ENCODE data around the gene CXCL14.

The CXCL14 gene

GRCh38 chr5:135567661-135568060, 11.1 kb downstream of the CXCL14 start:
- no peak for DNase-seq (ENCODE audit: low read depth)

- DNase-seq (ENCODE audit: low read depth): no peak
Observed at GRCh38 chr5:135566422-135567400, 12.1 kb downstream of the CXCL14 start.

- DNase-seq (ENCODE audit: low read depth): peak; percentile 44
Observed at GRCh38 chr5:135565725-135566421, 12.9 kb downstream of the CXCL14 start.

GRCh38 chr5:135565266-135565665, 13.5 kb downstream of the CXCL14 start:
- no peak for DNase-seq (ENCODE audit: low read depth)

GRCh38 chr5:135564331-135564730, 14.5 kb downstream of the CXCL14 start:
- no peak for DNase-seq (ENCODE audit: low read depth)

GRCh38 chr5:135561266-135561665, 17.5 kb downstream of the CXCL14 start:
- no peak for DNase-seq (ENCODE audit: low read depth)

GRCh38 chr5:135560858-135561257, 17.9 kb downstream of the CXCL14 start:
- DNase-seq (ENCODE audit: low read depth): peak; percentile 71

GRCh38 chr5:135559354-135559753, 19.4 kb downstream of the CXCL14 start:
- peak; percentile 32 for DNase-seq (ENCODE audit: low read depth)

GRCh38 chr5:135557076-135557838, 21.5 kb downstream of the CXCL14 start:
- DNase-seq (ENCODE audit: low read depth): no peak

- no peak for DNase-seq (ENCODE audit: low read depth)
Observed at GRCh38 chr5:135556620-135557019, 22.2 kb downstream of the CXCL14 start.

- no peak for DNase-seq (ENCODE audit: low read depth)
Observed at GRCh38 chr5:135555530-135555929, 23.3 kb downstream of the CXCL14 start.

GRCh38 chr5:135553688-135554462, 24.9 kb downstream of the CXCL14 start:
- DNase-seq (ENCODE audit: low read depth): no peak

- peak; percentile 71 for DNase-seq (ENCODE audit: low read depth)
Observed at GRCh38 chr5:135551593-135552447, 27.0 kb downstream of the CXCL14 start.

GRCh38 chr5:135549413-135549812, 29.4 kb downstream of the CXCL14 start:
- DNase-seq (ENCODE audit: low read depth): no peak

- no peak for DNase-seq (ENCODE audit: low read depth)
Observed at GRCh38 chr5:135547590-135548254, 31.1 kb downstream of the CXCL14 start.

GRCh38 chr5:135546912-135547311, 31.9 kb downstream of the CXCL14 start:
- no peak for DNase-seq (ENCODE audit: low read depth)

- no peak for DNase-seq (ENCODE audit: low read depth)
Observed at GRCh38 chr5:135546101-135546500, 32.7 kb downstream of the CXCL14 start.

GRCh38 chr5:135545099-135545498, 33.7 kb downstream of the CXCL14 start:
- no peak for DNase-seq (ENCODE audit: low read depth)

GRCh38 chr5:135543485-135544304, 35.1 kb downstream of the CXCL14 start:
- DNase-seq (ENCODE audit: low read depth): no peak

Data from iris pigment epithelial cell (primary cell).